ENCODE results near the gene GJB3.
"Not testable (repeated sequence)": the region's sequence is repeated elsewhere in the genome, so short reads cannot be mapped to it uniquely, and the experiment has no call there.

The GJB3 gene

DNA sequence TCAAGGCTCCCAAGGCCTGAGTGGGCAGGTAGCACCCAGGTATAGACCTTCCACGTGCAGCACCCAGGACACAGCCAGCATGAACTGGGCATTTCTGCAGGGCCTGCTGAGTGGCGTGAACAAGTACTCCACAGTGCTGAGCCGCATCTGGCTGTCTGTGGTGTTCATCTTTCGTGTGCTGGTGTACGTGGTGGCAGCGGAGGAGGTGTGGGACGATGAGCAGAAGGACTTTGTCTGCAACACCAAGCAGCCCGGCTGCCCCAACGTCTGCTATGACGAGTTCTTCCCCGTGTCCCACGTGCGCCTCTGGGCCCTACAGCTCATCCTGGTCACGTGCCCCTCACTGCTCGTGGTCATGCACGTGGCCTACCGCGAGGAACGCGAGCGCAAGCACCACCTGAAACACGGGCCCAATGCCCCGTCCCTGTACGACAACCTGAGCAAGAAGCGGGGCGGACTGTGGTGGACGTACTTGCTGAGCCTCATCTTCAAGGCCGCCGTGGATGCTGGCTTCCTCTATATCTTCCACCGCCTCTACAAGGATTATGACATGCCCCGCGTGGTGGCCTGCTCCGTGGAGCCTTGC, 19.7 kb upstream of the GJB3 start:
- DNase-seq (ENCODE audit: low read depth), result no peak

GRCh38 chr1:34761776-34762307, 19.2 kb upstream of the GJB3 start:
- DNase-seq (ENCODE audit: low read depth), result no peak

- no peak for DNase-seq (ENCODE audit: low read depth)
Measured at GRCh38 chr1:34762474-34763141, 18.4 kb upstream of the GJB3 start.

- no peak for DNase-seq (ENCODE audit: low read depth)
Measured at GRCh38 chr1:34763142-34763781, 17.8 kb upstream of the GJB3 start.

DNA sequence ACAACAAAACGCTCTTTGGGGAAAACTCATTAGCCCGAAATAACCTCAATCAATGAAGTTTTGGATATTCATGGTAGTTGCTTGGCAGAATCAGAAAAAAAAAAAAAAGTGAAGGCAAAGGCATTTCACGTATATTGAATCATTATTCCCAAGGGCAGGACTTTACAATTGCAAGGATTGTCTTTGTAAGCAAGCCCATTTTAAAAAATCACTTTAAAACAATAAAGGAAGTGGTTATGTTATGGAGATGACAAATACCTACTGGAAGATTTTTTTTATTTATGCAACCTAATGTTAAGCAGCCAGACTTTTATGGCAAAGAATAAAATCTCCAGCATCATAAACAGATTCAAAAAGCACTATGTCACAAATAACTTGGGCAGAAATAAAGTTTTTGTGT, 12.2 kb upstream of the GJB3 start:
- no peak for DNase-seq (ENCODE audit: low read depth)

DNA sequence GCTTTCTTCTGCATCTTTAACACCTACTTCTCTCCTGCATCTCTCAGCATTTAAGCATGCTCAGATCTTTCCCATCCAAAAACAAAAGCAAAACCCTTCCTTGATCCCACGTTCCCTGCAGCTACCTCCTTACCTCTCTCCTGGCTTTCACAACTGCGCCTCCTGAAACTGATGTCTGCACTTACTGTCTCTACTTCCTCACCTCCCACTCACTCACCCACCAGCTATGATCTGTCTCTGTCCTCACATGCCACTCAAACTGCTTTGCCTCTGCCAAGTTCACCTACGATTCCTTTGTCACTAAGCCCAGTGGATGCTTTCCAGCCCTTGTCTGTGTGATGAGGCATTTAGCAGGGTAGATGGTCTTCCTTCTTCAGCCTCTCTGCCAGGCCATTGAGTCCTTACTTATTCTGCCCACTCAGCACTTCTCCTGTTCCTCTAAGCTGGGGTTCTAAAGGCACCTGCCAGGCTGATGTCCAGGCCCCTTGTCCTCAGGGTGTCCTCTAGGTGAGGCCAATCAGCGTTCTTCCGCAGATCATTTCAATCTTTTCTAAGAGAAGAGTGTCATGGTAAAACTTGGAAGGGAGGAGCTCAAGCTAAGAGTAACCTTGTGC, 10.0 kb upstream of the GJB3 start:
- DNase-seq (ENCODE audit: low read depth), result no peak

DNA sequence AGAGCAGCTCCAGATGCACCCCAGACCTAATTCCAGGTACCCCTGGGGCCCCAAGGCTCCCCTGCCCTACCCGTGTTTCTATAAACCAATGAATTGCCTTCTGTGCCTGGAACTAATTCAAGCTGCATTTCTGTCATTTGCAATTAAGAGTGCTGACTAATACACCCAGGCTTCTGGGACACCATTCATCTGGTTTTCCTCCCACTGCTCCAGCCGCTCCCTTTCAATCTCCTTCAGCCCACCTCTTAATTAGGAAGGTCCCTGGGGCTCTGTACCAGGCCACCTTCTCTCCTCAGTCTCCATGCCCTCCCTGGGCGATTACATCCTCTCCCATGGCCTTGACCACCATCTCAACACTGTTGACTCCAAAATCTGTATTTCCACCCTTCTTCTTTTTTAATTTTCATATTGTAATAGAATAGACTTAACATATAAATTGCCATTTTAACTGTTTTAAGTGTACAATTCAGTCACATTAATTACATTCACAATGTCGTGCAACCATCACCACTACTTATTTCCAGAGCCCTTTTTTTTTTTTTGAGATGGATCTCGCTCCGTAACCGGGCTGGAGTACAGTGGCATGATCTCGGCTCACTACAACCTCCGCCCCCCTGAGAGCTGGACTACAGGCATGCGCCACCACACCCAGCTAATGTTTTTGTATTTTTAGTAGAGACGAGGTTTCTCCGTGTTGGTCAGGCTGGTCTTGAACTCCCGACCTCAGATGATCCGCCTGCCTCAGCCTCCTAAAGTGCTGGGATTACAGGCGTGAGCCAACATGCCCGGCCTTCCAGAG, 9.2 kb upstream of the GJB3 start:
- no peak for DNase-seq (ENCODE audit: low read depth)

DNA sequence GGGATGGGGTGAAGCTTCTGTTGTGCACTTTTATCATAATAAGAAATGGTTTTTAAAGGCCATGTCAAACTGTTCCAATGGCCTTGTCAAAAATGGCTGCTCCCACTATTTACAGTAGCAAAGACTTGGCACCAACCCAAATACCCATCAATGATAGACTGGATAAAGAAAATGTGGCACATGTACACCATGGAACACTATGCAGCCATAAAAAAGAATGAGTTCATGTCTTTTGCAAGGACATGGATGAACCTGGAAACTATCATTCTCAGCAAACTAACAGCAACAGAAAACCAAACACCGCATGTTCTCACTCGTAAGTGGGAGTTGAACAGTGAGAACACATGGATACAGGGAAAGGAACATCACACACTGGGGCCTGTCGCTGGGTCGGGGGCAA, 7.9 kb upstream of the GJB3 start:
- DNase-seq (ENCODE audit: low read depth), result not testable (repeated sequence)

DNA sequence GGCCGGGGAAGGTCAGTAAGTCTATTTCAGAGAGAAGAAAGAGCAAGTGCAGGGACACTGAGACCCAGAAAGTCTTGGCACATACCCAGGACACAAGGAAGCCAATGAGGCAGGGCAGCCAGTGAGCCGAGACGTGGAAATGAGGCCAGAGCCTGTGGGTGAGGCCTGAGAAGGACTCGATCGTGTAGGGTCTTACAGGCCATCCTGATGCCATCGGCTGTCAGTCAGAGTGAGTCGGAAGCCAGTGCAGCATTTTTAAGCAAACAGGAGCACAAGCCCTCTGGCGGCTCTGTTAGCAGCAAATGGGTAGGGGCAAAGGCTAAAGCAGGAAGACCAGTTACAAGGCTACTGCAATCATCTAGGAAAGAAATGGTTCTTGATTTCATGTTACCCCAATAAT, 6.1 kb upstream of the GJB3 start:
- DNase-seq (ENCODE audit: low read depth), result no peak

DNA sequence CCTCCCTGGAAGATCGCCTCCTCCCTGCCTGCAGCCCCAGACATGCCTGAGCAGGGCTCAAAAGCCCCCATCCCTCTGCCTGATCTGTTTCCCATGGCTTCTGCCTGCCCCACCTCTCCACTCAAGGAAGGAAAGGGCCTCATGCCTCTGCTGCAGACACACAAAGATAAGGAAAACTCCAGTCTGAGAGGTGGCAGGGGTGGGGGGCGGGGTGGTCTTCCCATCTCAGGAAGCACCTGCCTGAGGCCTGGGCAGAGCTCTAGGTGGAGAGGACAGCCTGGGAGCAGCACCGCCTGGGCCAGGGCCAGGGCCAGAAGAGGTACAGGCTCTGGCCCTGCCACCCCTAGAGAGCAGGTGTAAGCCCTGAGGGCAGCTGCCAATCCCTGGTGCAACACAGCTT, 4.1 kb upstream of the GJB3 start:
- no peak for DNase-seq (ENCODE audit: low read depth)

GRCh38 chr1:34777519-34778321, 3.3 kb upstream of the GJB3 start:
- no peak for DNase-seq (ENCODE audit: low read depth)

GRCh38 chr1:34778381-34778780, 2.6 kb upstream of the GJB3 start:
- DNase-seq (ENCODE audit: low read depth), result no peak

- no peak for DNase-seq (ENCODE audit: low read depth)
Measured at GRCh38 chr1:34779005-34779404, 2.0 kb upstream of the GJB3 start.

- DNase-seq (ENCODE audit: low read depth), result no peak
Measured at GRCh38 chr1:34779526-34779925, 1.5 kb upstream of the GJB3 start.

DNA sequence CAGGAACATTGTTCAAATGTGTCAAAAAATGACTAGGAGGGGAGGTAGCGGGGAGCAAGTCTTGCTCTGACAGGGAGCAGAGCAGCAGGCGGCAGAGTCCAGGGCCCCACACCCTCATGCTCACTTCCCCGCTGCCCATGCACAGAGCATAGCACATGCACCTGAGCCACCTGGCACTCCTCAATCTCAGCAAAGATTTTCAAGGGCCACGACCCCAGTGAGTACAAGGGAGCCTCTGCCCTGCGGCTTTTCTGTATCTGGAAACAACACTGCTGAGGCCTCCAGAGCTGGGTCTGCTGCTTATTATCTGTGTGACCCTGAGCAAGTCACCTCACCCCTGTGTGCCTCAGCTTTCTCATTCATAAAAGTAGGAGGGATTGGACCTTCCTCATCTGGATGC, 1.1 kb upstream of the GJB3 start:
- no peak for DNase-seq (ENCODE audit: low read depth)

- no peak for DNase-seq (ENCODE audit: low read depth)
Measured at GRCh38 chr1:34780528-34780927, 486 bp upstream of the GJB3 start.

DNA sequence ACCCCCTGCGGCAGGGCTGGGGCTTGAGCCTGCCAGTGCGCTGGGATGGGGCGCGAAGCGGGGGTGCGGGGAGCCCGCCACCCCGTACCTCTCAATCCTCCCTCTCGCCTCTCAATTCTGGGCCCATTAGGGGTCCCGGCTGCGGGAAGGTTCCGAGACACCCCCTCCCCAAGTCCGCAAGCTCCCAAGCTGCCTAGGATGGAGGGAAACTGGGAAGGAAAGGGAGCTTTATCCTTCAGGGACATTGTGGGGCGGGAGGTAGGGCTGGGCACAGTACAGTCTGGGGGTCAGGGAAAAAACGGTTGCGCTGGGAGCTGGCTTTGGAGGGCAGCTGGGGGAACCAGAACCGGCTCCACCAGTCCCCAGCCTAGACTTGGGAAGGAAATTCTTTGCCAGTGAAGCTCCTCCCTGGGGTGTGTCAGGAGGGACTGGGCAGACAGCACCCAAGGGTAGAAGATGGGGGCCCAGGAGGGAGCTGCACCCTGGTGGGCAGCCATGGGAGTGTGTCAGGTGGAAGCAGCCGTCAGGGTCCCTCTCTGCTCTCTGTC, 904 bp downstream of the GJB3 start:
- DNase-seq (ENCODE audit: low read depth), result no peak

DNA sequence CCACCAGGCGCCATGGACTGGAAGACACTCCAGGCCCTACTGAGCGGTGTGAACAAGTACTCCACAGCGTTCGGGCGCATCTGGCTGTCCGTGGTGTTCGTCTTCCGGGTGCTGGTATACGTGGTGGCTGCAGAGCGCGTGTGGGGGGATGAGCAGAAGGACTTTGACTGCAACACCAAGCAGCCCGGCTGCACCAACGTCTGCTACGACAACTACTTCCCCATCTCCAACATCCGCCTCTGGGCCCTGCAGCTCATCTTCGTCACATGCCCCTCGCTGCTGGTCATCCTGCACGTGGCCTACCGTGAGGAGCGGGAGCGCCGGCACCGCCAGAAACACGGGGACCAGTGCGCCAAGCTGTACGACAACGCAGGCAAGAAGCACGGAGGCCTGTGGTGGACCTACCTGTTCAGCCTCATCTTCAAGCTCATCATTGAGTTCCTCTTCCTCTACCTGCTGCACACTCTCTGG, 3.8 kb downstream of the GJB3 start:
- DNase-seq (ENCODE audit: low read depth), result no peak

GRCh38 chr1:34785231-34785874, 4.3 kb downstream of the GJB3 start:
- DNase-seq (ENCODE audit: low read depth), result no peak

DNA sequence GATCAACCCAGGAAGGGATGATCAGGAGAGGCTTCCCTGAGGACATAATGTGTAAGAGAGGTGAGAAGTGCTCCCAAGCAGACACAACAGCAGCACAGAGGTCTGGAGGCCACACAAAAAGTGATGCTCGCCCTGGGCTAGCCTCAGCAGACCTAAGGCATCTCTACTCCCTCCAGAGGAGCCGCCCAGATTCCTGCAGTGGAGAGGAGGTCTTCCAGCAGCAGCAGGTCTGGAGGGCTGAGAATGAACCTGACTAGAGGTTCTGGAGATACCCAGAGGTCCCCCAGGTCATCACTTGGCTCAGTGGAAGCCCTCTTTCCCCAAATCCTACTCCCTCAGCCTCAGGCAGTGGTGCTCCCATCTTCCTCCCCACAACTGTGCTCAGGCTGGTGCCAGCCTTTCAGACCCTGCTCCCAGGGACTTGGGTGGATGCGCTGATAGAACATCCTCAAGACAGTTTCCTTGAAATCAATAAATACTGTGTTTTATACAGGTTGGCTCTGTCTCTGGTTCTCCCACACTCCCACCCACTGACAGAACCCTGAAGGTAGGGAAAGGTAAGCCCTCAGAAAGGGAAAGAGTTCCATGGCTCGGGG, 5.0 kb downstream of the GJB3 start:
- DNase-seq (ENCODE audit: low read depth), result no peak
